Omental fat pad (tissue), 4 donors: ENCODE data around the gene HS6ST2. TPM values are rescaled to one million over a fixed set of nuclear protein-coding genes. Genes with fewer than 3 reads are reported as not detected.

Experiments used
- ATAC-seq: fragments of 150-250 bp; one replicate; pipeline ENCODE4 v1.9.1; 2016; ENCODE audit warnings: mild to moderate bottlenecking, moderate library complexity; ENCODE audit not compliant: low FRiP score
- DNase-seq: peaks from one replicate; pipeline ENCODE4 v3.0.0-alpha.2; 2019; ENCODE audit warnings: low spot score
- CTCF ChIP-seq, 3 donors: fragments of 450-650 bp; IDR thresholded peaks; one replicate each; pipeline ENCODE4 v1.5.1; 2016 to 2017; ENCODE audit warnings: antibody characterized with exemption in 3 of 3, mild to moderate bottlenecking in 3 of 3, moderate library complexity in 2 of 3
- total RNA-seq, 4 donors: library from RNA; depleted of rRNA; stranded (reverse); fragments of >200 nt; gene quantifications; one replicate each; pipeline ENCODE4 v1.1.0, GENCODE V29; 2016

HS6ST2 gene
- total RNA-seq, 4 donors from 2014 or later: 0.13 to 1.1 (median 0.46) TPM; not detected in 1

GRCh38 chrX:132652871-132653270 lies 305.6 kb downstream of the HS6ST2 start:
- ATAC-seq (no peak), DNase-seq (no peak)
- TF ChIP-seq CTCF (IDR thresholded peaks at IDR 0.05): no peak

- no peak for ATAC-seq
- TF ChIP-seq CTCF (IDR thresholded peaks at IDR 0.05): no peak
Measured at GRCh38 chrX:132651421-132652086, 306.9 kb downstream of the HS6ST2 start.

GRCh38 chrX:132648895-132649294 lies 309.5 kb downstream of the HS6ST2 start:
- no peak for DNase-seq
- no peak for TF ChIP-seq CTCF (IDR thresholded peaks at IDR 0.05)
- no peak for ATAC-seq

More at GRCh38 chrX:132651421-132652086, 306.9 kb downstream of the HS6ST2 start:
- DNase-seq: no peak

- DNase-seq: no peak
- no peak for TF ChIP-seq CTCF (IDR thresholded peaks at IDR 0.05)
- no peak for ATAC-seq
Measured at GRCh38 chrX:132639446-132639845, 319.0 kb downstream of the HS6ST2 start.

GRCh38 chrX:132638313-132638712 lies 320.1 kb downstream of the HS6ST2 start:
- no peak for DNase-seq
- ATAC-seq: no peak
- TF ChIP-seq CTCF (IDR thresholded peaks at IDR 0.05): no peak

- no peak for TF ChIP-seq CTCF (IDR thresholded peaks at IDR 0.05)
- no peak for ATAC-seq
- DNase-seq: no peak
Measured at GRCh38 chrX:132636080-132636479, 322.3 kb downstream of the HS6ST2 start.

GRCh38 chrX:132634521-132634920 lies 323.9 kb downstream of the HS6ST2 start:
- no peak for TF ChIP-seq CTCF (IDR thresholded peaks at IDR 0.05)
- ATAC-seq: no peak
- no peak for DNase-seq
